K562 (cell line): Measurements from ENCODE around the gene FTH1. TPM values are rescaled to one million over a fixed set of nuclear protein-coding genes. Genes with fewer than 3 reads are reported as not detected.
A peak's percentile ranks its signal among the peaks of the same experiment; 100 is the strongest.

Source experiments
- BMI1 ChIP-seq: fragments of 150-350 bp; IDR thresholded peaks from 2 replicates; pipeline ENCODE4 v1.6.1; 2014; ENCODE audit warnings: low read length
- FOSL1 ChIP-seq: fragments of 200-800 bp; sonication (Bioruptor generic); conservative IDR thresholded peaks from 2 replicates; pipeline ENCODE4 v1.6.1; 2016; ENCODE audit warnings: missing genetic modification characterization, missing compliant biosample characterization
- HDAC1 ChIP-seq, 2 experiments: fragments of 450-650 bp; IDR thresholded peaks; 2 replicates each; pipeline ENCODE4 v1.6.1; 2016 to 2017; ENCODE audit warnings: inconsistent platforms in 1 of 2, mild to moderate bottlenecking in 1 of 2, moderate library complexity in 1 of 2
- HOXB6 ChIP-seq: fragments of 250-450 bp; sonication (Bioruptor Pico); IDR thresholded peaks from 2 replicates; pipeline ENCODE4 v1.5.1; 2022; ENCODE audit warnings: mild to moderate bottlenecking, borderline replicate concordance
- IRF2 ChIP-seq: sonication (generic); formaldehyde crosslinking; IDR thresholded peaks from 2 replicates; pipeline ENCODE4 v1.8.1; 2022; ENCODE audit warnings: mild to moderate bottlenecking, missing genetic modification reagents
- KLF1 ChIP-seq: fragments of 450-650 bp; IDR thresholded peaks from 2 replicates; pipeline ENCODE4 v1.6.1; 2016; ENCODE audit warnings: missing genetic modification characterization, missing compliant biosample characterization
- RREB1 ChIP-seq: fragments of 250-450 bp; sonication (Bioruptor Pico); IDR thresholded peaks from 2 replicates; pipeline ENCODE4 v1.4.0; 2020
- RUNX1 ChIP-seq: sonication (generic); IDR thresholded peaks from 2 replicates; pipeline ENCODE4 v1.6.1; 2016; ENCODE audit warnings: antibody characterized with exemption, low read depth
- SMARCE1 ChIP-seq: fragments of 450-650 bp; IDR thresholded peaks from 2 replicates; pipeline ENCODE4 v1.7.1; 2016; ENCODE audit warnings: mild to moderate bottlenecking
- STAT5B ChIP-seq: fragments of 250-450 bp; sonication (Bioruptor Pico); IDR thresholded peaks from 2 replicates; pipeline ENCODE4 v1.8.0; 2021; ENCODE audit warnings: mild to moderate bottlenecking, inconsistent platforms
- THRAP3 ChIP-seq: fragments of 450-650 bp; IDR thresholded peaks from 2 replicates; pipeline ENCODE4 v1.6.1; 2016; ENCODE audit warnings: mild to moderate bottlenecking, inconsistent platforms, borderline replicate concordance
- XRCC5 ChIP-seq: fragments of 200-400 bp; formaldehyde crosslinking; IDR thresholded peaks from 2 replicates; pipeline ENCODE4 v1.6.1; 2017; ENCODE audit warnings: low read depth, mild to moderate bottlenecking, low read length
- ZC3H4 ChIP-seq: sonication (generic); formaldehyde crosslinking; IDR thresholded peaks from 2 replicates; pipeline ENCODE4 v1.9.0; 2021; ENCODE audit warnings: missing genetic modification reagents, borderline replicate concordance
- ZNF12 ChIP-seq: sonication (generic); formaldehyde crosslinking; IDR thresholded peaks from 2 replicates; pipeline ENCODE4 v1.4.0; 2020; ENCODE audit warnings: mild to moderate bottlenecking, missing genetic modification reagents
- ZNF124 ChIP-seq: sonication (generic); formaldehyde crosslinking; IDR thresholded peaks from 2 replicates; pipeline ENCODE4 v1.8.1; 2022; ENCODE audit warnings: missing genetic modification reagents
- ZNF133 ChIP-seq: fragments of 250-450 bp; sonication (Bioruptor Pico); IDR thresholded peaks from 2 replicates; pipeline ENCODE4 v1.4.0; 2020; ENCODE audit warnings: mild to moderate bottlenecking
- ZNF134 ChIP-seq: fragments of 250-450 bp; sonication (Bioruptor Pico); conservative IDR thresholded peaks from 2 replicates; pipeline ENCODE4 v1.4.0; 2020
- ZNF253 ChIP-seq: fragments of 250-450 bp; sonication (Bioruptor Pico); conservative IDR thresholded peaks from 2 replicates; pipeline ENCODE4 v1.6.1; 2021; ENCODE audit warnings: mild to moderate bottlenecking
- ZNF561 ChIP-seq: fragments of 450-650 bp; formaldehyde crosslinking; conservative IDR thresholded peaks from 2 replicates; pipeline ENCODE4 v1.4.0; 2020; ENCODE audit warnings: mild to moderate bottlenecking, moderate library complexity
- ZNF696 ChIP-seq: fragments of 250-450 bp; sonication (Bioruptor Pico); conservative IDR thresholded peaks from 2 replicates; pipeline ENCODE4 v1.4.0; 2020; ENCODE audit warnings: mild to moderate bottlenecking, moderate library complexity
- polyA plus RNA-seq, 8 experiments: library from polyadenylated mRNA; depleted of rRNA in 4 of 8; stranded (reverse) in 5 of 8; unstranded in 3 of 8; fragments of >200 nt; fragmentation: Nextera tagmentation in 2 of 8; fragmentation: Illumina TruSeq in 1 of 8; extraction: Ambion mirVana in 2 of 8; extraction: Trizol in 1 of 8; gene quantifications; 2 replicates each; pipeline versions ENCODE4 v1.2.1 to v1.2.3, GENCODE V29; 2011 to 2014; ENCODE audit warnings: inconsistent platforms in 1 of 8, missing spikeins in 1 of 8
- total RNA-seq, 7 experiments: library from RNA; depleted of rRNA in 6 of 7; stranded (reverse); fragments of >200 nt in 6 of 7; fragmentation: Illumina TruSeq in 2 of 7; extraction: Trizol in 2 of 7; gene quantifications; 2 replicates each; pipeline versions ENCODE4 v1.2.1 to v1.2.3, GENCODE V29; 2011 to 2021; ENCODE audit warnings: low replicate concordance in 1 of 7
- TF ChIP-seq, protein P1 (sequence below), 3 experiments: fragments of 200-800 bp in 1 of 3; sonication (Bioruptor generic) in 1 of 3; sonication (generic) in 1 of 3; formaldehyde crosslinking in 1 of 3; IDR thresholded peaks; 2 replicates each; pipeline versions ENCODE4 v1.6.1 to v1.8.0; 2016 to 2022; ENCODE audit warnings: mild to moderate bottlenecking in 2 of 3, missing compliant biosample characterization in 2 of 3, missing genetic modification characterization in 2 of 3, missing genetic modification reagents in 1 of 3
- TF ChIP-seq, protein P2 (sequence below): sonication (generic); formaldehyde crosslinking; IDR thresholded peaks from 2 replicates; pipeline ENCODE4 v1.8.0; 2022; ENCODE audit warnings: missing genetic modification reagents, mild to moderate bottlenecking, borderline replicate concordance

The FTH1 gene
- total and polyA plus RNA-seq, 9 of the 15 experiments (the other 6 are each of a cell fraction or from before 2014, with no cell fraction given): 370 to 3,146 (median 802) TPM

DNA sequence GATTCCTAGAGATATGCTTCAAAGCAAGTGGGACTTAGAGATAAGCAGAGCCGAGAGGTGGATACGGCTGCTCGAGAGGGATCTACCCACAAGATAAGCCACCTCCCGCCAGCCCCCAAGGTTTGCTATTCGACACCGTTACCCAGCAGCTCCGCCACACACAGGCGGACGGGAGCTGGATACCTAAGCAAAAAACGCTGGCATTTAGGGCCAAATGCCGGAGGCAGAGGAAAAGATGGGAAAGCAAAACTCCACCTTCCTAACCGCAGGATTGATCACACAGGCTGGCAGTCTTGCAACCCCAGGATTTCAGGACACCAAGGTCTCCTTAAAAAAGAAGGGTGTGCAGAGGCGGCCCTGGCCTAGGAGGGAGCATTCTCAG, 709 bp downstream of the FTH1 start (continued):
- TF ChIP-seq FOSL1 (peak; percentile 74), BMI1 (no peak), RREB1 (CRISPR knock-in tag) (no peak), THRAP3 (peak; percentile 46; the same call in 1 of the 2 replicates), XRCC5 (peak; percentile 35; the same call in 1 of the 2 replicates), ZNF133 (CRISPR knock-in tag) (no peak), ZC3H4 (CRISPR knock-in tag) (no peak), SMARCE1 (peak; percentile 92), ZNF561 (no peak), RUNX1 (no peak), ZNF124 (CRISPR knock-in tag) (no peak), ZNF696 (CRISPR knock-in tag) (no peak), KLF1 (no peak), STAT5B (no peak), ZNF12 (CRISPR knock-in tag) (no peak), HDAC1 (IDR thresholded peaks at IDR 0.05) (0 out of 4 replicates have a peak, but pooled peaks of 1 of the 2 experiments have one; percentile 10), IRF2 (CRISPR knock-in tag) (no peak), ZNF253 (CRISPR knock-in tag) (no peak), ZNF134 (CRISPR knock-in tag) (no peak), HOXB6 (CRISPR knock-in tag) (no peak)
- TF ChIP-seq, protein P1, sequence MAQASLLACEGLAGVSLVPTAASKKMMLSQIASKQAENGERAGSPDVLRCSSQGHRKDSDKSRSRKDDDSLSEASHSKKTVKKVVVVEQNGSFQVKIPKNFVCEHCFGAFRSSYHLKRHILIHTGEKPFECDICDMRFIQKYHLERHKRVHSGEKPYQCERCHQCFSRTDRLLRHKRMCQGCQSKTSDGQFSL (CRISPR knock-in tag; IDR thresholded peaks at IDR 0.05): no peak
- TF ChIP-seq, protein P1 (tag; IDR thresholded peaks at IDR 0.05): no peak
- TF ChIP-seq, protein P2, sequence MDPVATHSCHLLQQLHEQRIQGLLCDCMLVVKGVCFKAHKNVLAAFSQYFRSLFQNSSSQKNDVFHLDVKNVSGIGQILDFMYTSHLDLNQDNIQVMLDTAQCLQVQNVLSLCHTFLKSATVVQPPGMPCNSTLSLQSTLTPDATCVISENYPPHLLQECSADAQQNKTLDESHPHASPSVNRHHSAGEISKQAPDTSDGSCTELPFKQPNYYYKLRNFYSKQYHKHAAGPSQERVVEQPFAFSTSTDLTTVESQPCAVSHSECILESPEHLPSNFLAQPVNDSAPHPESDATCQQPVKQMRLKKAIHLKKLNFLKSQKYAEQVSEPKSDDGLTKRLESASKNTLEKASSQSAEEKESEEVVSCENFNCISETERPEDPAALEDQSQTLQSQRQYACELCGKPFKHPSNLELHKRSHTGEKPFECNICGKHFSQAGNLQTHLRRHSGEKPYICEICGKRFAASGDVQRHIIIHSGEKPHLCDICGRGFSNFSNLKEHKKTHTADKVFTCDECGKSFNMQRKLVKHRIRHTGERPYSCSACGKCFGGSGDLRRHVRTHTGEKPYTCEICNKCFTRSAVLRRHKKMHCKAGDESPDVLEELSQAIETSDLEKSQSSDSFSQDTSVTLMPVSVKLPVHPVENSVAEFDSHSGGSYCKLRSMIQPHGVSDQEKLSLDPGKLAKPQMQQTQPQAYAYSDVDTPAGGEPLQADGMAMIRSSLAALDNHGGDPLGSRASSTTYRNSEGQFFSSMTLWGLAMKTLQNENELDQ (CRISPR knock-in tag): no peak
